ENCODE results near the gene PRDX6. TPM values are rescaled to one million over a fixed set of nuclear protein-coding genes. Genes with fewer than 3 reads are reported as not detected.

The PRDX6 gene
- total RNA-seq, 2 donors from 2014 or later, result 483 to 623 TPM

DNA sequence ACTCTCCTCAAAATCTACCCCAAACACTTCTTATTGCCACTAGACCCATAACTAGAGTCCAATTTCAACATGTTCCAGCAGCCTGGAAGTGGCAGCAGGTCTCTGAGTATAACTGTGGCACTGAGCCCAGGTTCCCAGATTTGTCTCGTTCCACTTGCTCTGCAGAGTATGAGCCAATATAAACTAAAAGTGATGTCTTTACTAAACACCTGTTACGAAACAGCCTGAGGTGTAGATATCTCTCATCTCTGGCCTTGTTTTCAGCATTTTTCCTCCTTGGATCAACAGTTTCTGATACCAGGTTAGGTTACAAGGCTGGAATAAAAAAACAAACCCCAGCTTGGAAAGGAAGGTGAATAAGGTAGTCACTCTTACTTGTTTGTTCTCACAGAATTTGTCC lies 25.2 kb upstream of the PRDX6 start:
- whole genome bisulfite sequencing, 2 experiments (ENCODE audit: insufficient coverage in 1 of 2, insufficient read length in 1 of 2), result 96 to 100% methylated on average over 1 to 2 of the region's 2 CpGs
- no peak for DNase-seq
- H3K4me3 Mint-ChIP-seq, result no peak overlapping the region
- Histone ChIP-seq H3K27ac (ENCODE audit: low read depth, low read length) (no peak overlapping the region), H3K4me1 (ENCODE audit: control insufficient read depth, insufficient read depth, low read length) (no peaks in the 10 kb centered on the region), H3K27me3 (ENCODE audit: control insufficient read depth, insufficient read depth, low read length, poor library complexity, severe bottlenecking) (no peaks in the 10 kb centered on the region), H3K36me3 (ENCODE audit: control insufficient read depth, insufficient read depth, low read length) (peaks cover 4% of the 10 kb centered on the region), H3K9me3 (ENCODE audit: control insufficient read depth, low read length) (peaks cover 20% of the 10 kb centered on the region), H3K9ac (ENCODE audit: extremely low read depth, low read length, poor library complexity, severe bottlenecking) (no peak overlapping the region), H3K4me3 (ENCODE audit: low read length) (no peak overlapping the region)
- H3K9me3 Mint-ChIP-seq, result peaks cover 25% of the 10 kb centered on the region
- TF ChIP-seq, protein P1, sequence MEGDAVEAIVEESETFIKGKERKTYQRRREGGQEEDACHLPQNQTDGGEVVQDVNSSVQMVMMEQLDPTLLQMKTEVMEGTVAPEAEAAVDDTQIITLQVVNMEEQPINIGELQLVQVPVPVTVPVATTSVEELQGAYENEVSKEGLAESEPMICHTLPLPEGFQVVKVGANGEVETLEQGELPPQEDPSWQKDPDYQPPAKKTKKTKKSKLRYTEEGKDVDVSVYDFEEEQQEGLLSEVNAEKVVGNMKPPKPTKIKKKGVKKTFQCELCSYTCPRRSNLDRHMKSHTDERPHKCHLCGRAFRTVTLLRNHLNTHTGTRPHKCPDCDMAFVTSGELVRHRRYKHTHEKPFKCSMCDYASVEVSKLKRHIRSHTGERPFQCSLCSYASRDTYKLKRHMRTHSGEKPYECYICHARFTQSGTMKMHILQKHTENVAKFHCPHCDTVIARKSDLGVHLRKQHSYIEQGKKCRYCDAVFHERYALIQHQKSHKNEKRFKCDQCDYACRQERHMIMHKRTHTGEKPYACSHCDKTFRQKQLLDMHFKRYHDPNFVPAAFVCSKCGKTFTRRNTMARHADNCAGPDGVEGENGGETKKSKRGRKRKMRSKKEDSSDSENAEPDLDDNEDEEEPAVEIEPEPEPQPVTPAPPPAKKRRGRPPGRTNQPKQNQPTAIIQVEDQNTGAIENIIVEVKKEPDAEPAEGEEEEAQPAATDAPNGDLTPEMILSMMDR (conservative IDR thresholded peaks at IDR 0.05), result no peak
- H3K27ac Mint-ChIP-seq, result no peak overlapping the region
- H3K4me1 Mint-ChIP-seq, result peaks cover 8% of the 10 kb centered on the region
- no peaks in the 10 kb centered on the region for H3K27me3 Mint-ChIP-seq (ENCODE audit: insufficient read depth)
- H3K36me3 Mint-ChIP-seq (ENCODE audit: low read depth), result peaks cover 60% of the 10 kb centered on the region

DNA sequence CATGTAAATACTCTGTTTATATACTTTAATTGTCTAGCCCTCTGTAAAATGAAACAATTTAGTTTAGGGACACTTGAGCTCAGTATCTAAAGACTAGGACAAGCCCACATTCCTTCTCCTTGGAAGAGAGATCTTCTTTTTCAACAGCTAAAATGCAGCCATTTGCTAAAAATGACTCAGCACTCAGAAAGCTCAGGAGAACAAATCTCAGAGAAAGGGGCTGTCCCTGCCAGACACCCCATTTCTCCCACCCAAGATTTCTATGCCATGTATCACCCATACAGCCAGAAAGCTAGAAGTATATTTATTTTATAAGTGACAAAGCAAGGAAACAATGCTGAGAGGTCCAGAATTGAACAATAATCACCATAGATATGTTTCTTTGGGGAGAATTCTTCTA lies 23.2 kb upstream of the PRDX6 start:
- peak overlapping the region; percentile 80 for H3K27ac Mint-ChIP-seq
- peaks cover 55% of the 10 kb centered on the region for H3K36me3 Mint-ChIP-seq (ENCODE audit: low read depth)
- H3K27me3 ChIP-seq (ENCODE audit: control insufficient read depth, insufficient read depth, low read length, poor library complexity, severe bottlenecking), result no peaks in the 10 kb centered on the region
- no peak overlapping the region for H3K4me3 ChIP-seq (ENCODE audit: low read length)
- H3K27me3 Mint-ChIP-seq (ENCODE audit: insufficient read depth), result no peaks in the 10 kb centered on the region
- peaks cover 7% of the 10 kb centered on the region for H3K36me3 ChIP-seq (ENCODE audit: control insufficient read depth, insufficient read depth, low read length)
- no peak overlapping the region for H3K4me3 Mint-ChIP-seq
- peaks cover 7% of the 10 kb centered on the region for H3K9me3 ChIP-seq (ENCODE audit: control insufficient read depth, low read length)
- DNase-seq, result no peak
- no peak overlapping the region for H3K27ac ChIP-seq (ENCODE audit: low read depth, low read length)
- H3K9me3 Mint-ChIP-seq, result peaks cover 8% of the 10 kb centered on the region
- peaks cover 8% of the 10 kb centered on the region for H3K4me1 Mint-ChIP-seq
- no peak overlapping the region for H3K9ac ChIP-seq (ENCODE audit: extremely low read depth, low read length, poor library complexity, severe bottlenecking)
- no peaks in the 10 kb centered on the region for H3K4me1 ChIP-seq (ENCODE audit: control insufficient read depth, insufficient read depth, low read length)
- TF ChIP-seq, protein P1 (conservative IDR thresholded peaks at IDR 0.05), result no peak

DNA sequence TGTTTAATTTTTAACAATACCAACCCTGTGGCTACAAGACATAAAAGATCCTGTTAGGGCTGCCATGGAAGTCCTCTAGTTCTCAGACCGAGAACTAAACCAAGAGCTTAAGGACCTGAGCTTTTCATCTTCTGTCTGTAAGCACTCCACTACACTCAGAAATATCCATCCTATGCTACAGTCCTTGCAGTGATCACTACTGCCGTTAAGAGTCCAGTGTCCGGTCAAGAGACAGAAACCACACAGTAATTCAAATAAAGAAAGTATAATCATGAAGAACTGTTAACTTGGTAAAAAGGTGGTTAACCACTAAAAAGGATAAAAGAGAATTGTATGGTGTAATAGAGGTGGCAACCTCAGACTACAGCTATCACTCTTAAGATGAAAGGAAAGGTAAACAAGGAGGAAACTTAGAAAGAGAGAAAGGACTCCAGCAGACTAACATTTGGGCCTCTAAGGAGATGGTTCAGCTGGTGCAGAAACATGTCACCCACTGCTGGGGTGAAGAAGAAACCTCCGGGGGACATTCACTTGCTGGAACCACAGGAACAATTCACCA lies 22.1 kb upstream of the PRDX6 start:
- H3K4me3 Mint-ChIP-seq, result no peak overlapping the region
- Histone ChIP-seq H3K4me1 (ENCODE audit: control insufficient read depth, insufficient read depth, low read length) (no peaks in the 10 kb centered on the region), H3K9ac (ENCODE audit: extremely low read depth, low read length, poor library complexity, severe bottlenecking) (no peak overlapping the region), H3K27me3 (ENCODE audit: control insufficient read depth, insufficient read depth, low read length, poor library complexity, severe bottlenecking) (no peaks in the 10 kb centered on the region), H3K4me3 (ENCODE audit: low read length) (no peak overlapping the region), H3K27ac (ENCODE audit: low read depth, low read length) (no peak overlapping the region), H3K9me3 (ENCODE audit: control insufficient read depth, low read length) (peaks cover 7% of the 10 kb centered on the region), H3K36me3 (ENCODE audit: control insufficient read depth, insufficient read depth, low read length) (peaks cover 17% of the 10 kb centered on the region)
- peaks cover 3% of the 10 kb centered on the region for H3K9me3 Mint-ChIP-seq
- TF ChIP-seq, protein P1 (conservative IDR thresholded peaks at IDR 0.05), result no peak
- H3K4me1 Mint-ChIP-seq, result peaks cover 8% of the 10 kb centered on the region
- no peak for DNase-seq
- 86 to 92% methylated on average over 2 to 4 of the region's 4 CpGs for WGBS, 2 experiments (ENCODE audit: insufficient coverage in 1 of 2, insufficient read length in 1 of 2)
- no peak overlapping the region for H3K27ac Mint-ChIP-seq
- H3K27me3 Mint-ChIP-seq (ENCODE audit: insufficient read depth), result no peaks in the 10 kb centered on the region
- peaks cover 59% of the 10 kb centered on the region for H3K36me3 Mint-ChIP-seq (ENCODE audit: low read depth)

Data from endodermal cell (in vitro differentiated cells).